Measurements from ENCODE around the gene PAPSS1. TPM values are rescaled to one million over a fixed set of nuclear protein-coding genes. Genes with fewer than 3 reads are reported as not detected.

Gene PAPSS1
- total and polyA plus RNA-seq, 4 experiments from 2014 or later: 23.0 to 38.6 (median 28.7) TPM

DNA sequence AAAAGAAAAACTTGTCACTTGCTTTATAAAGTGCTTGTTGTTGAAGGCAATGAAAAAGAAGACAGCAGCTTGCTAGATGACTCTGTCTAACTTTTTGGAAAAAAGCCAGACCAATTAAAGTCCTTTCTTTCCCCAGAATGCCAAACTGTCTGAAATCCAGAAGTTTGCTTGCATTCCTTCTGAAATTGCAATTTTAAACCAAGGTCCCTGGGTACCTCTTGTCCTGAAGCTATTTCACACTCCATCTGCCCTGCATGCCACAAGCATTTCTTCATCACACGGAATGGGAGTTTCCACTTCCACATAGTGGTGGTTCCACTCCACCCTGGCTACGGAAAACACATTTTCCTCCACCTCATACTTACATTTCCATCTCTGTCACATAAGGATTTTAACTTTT lies 101.0 kb downstream of the PAPSS1 start:
- H3K4me1 ChIP-seq (ENCODE audit: insufficient read depth, low read length): no peaks in the 10 kb centered on the region
- Mint-ChIP-seq H3K9me3 (peaks cover 0 to 11% (median 4%) of the 10 kb centered on the region in 8 donors), H3K27me3 (no peaks in the 10 kb centered on the region), H3K4me1 (peaks cover 0 to 13% (median 3%) of the 10 kb centered on the region in 4 donors), H3K27ac (no peak overlapping the region), H3K4me3 (no peak overlapping the region), H3K36me3 (peaks cover 40 to 78% of the 10 kb centered on the region in 2 donors)
- no peaks in the 10 kb centered on the region for H3K9me3 ChIP-seq (ENCODE audit: control insufficient read depth in 1 of 2, low read length in 2 of 2)
- H3K27me3 ChIP-seq (ENCODE audit: insufficient read depth, low read length): no peaks in the 10 kb centered on the region
- no peak overlapping the region for H3K27ac ChIP-seq (ENCODE audit: low read depth, low read length)
- no peaks in the 10 kb centered on the region for H3K36me3 ChIP-seq (ENCODE audit: insufficient read depth, low read length)
- no peak overlapping the region for H3K4me3 ChIP-seq (ENCODE audit: low read length in 2 of 2)
- DNase-seq: no peak
- POLR2A ChIA-PET (ENCODE audit: partially characterized antibody): no interaction called here
- intact Hi-C loops (cut with micrococcal nuclease): no loop called here
- CTCF ChIA-PET (ENCODE audit: partially characterized antibody): no interaction called here

DNA sequence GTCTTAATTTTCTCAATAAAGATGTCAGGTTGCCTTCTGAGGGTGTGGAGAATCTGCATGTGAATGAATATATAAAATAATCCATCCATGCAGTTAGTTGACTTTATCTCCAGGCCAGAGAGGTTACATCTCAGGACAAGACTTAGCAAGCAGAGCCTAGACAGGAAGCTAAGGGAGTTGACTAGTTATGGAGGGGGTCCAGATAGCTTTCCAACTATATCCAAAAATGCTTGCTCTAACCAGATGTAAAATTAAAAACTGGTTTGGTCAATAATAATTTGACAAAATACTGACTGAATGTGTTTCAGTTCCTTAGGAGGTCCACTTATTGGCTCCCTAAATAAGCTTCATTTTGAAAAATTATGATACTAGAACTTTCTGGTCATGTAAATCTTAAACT lies 101.4 kb downstream of the PAPSS1 start:
- ChIA-PET CTCF (ENCODE audit: partially characterized antibody) (no interaction called here), POLR2A (ENCODE audit: partially characterized antibody) (no interaction called here)
- Mint-ChIP-seq H3K27me3 (no peaks in the 10 kb centered on the region), H3K4me3 (no peak overlapping the region), H3K9me3 (peaks cover 0 to 7% (median under 1%) of the 10 kb centered on the region in 8 donors), H3K27ac (no peak overlapping the region), H3K36me3 (peaks cover 36 to 74% of the 10 kb centered on the region in 2 donors), H3K4me1 (peaks cover 0 to 12% (median 3%) of the 10 kb centered on the region in 4 donors)
- no peaks in the 10 kb centered on the region for H3K9me3 ChIP-seq (ENCODE audit: control insufficient read depth in 1 of 2, low read length in 2 of 2)
- H3K4me3 ChIP-seq (ENCODE audit: low read length in 2 of 2): no peak overlapping the region
- intact Hi-C loops (cut with micrococcal nuclease): no loop called here
- no peaks in the 10 kb centered on the region for H3K36me3 ChIP-seq (ENCODE audit: insufficient read depth, low read length)
- H3K4me1 ChIP-seq (ENCODE audit: insufficient read depth, low read length): no peaks in the 10 kb centered on the region
- H3K27ac ChIP-seq (ENCODE audit: low read depth, low read length): no peak overlapping the region
- DNase-seq: no peak
- H3K27me3 ChIP-seq (ENCODE audit: insufficient read depth, low read length): no peaks in the 10 kb centered on the region

DNA sequence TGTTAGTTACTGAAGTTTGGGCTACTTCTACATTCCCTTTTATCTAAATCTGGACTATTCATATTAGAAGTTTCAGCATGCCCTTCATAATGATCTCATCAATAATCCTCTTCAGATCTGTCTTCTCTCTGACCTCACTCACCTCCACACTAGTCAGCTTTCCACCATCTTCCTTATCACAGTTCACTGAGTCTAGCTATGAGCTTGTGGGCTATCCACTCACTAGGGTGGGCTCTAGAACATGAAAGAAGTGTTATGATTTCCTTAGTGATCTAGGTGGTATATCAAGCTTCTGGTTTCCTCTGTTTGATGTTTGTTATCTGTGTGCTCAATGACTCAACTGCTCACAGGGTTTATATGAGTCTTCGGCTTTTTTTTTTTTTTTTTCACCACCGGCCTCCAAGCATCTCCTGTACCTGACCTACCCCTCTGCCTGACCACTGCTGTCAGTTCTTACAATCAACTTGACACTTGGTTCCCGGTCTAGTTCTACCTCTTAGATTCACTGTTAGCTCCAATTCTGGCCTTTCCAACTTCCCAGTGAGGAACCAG lies 103.1 kb downstream of the PAPSS1 start:
- no peaks in the 10 kb centered on the region for H3K36me3 ChIP-seq (ENCODE audit: insufficient read depth, low read length)
- peaks cover 41 to 70% of the 10 kb centered on the region in 2 donors for H3K36me3 Mint-ChIP-seq
- ChIA-PET POLR2A (ENCODE audit: partially characterized antibody) (no interaction called here), CTCF (ENCODE audit: partially characterized antibody) (interaction anchor here (0.6 kb wide), 1 partner anchor 1035 kb away, joined by 3 read pairs; no protein-coding TSS in a partner anchor)
- H3K4me3 ChIP-seq (ENCODE audit: low read length in 2 of 2): no peak overlapping the region
- H3K9me3 Mint-ChIP-seq: peaks cover 0 to 2% (median 0%) of the 10 kb centered on the region in 8 donors
- no peak for DNase-seq
- peaks cover 0 to 9% (median 3%) of the 10 kb centered on the region in 4 donors for H3K4me1 Mint-ChIP-seq
- no peaks in the 10 kb centered on the region for H3K4me1 ChIP-seq (ENCODE audit: insufficient read depth, low read length)
- H3K4me3 Mint-ChIP-seq: no peak overlapping the region
- H3K27me3 ChIP-seq (ENCODE audit: insufficient read depth, low read length): no peaks in the 10 kb centered on the region
- intact Hi-C loops (cut with micrococcal nuclease): no loop called here
- H3K27ac ChIP-seq (ENCODE audit: low read depth, low read length): no peak overlapping the region
- no peaks in the 10 kb centered on the region for H3K27me3 Mint-ChIP-seq
- H3K27ac Mint-ChIP-seq: no peak overlapping the region
- no peaks in the 10 kb centered on the region for H3K9me3 ChIP-seq (ENCODE audit: control insufficient read depth in 1 of 2, low read length in 2 of 2)

DNA sequence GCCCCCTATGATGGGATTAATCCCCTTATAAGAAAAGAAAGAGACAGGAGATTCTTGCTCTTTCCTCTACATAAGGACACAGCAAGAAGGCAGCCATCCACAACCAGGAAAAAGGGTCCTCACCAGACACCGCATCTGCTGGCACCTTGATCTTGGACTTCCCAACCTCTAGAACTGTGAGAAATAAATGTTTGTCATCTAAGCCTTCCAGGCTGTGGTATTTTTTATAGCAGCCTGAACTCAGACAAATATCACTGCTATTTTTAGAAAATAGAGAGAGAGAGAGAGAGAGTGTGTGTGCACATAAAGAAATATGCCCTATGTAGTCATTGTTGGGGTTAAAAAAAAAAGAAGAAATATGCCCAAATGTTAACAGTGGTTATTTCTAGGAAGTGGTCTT lies 104.2 kb downstream of the PAPSS1 start:
- peaks cover 0 to 6% (median 2%) of the 10 kb centered on the region in 4 donors for H3K4me1 Mint-ChIP-seq
- intact Hi-C loops (cut with micrococcal nuclease): no loop called here
- DNase-seq: no peak

DNA sequence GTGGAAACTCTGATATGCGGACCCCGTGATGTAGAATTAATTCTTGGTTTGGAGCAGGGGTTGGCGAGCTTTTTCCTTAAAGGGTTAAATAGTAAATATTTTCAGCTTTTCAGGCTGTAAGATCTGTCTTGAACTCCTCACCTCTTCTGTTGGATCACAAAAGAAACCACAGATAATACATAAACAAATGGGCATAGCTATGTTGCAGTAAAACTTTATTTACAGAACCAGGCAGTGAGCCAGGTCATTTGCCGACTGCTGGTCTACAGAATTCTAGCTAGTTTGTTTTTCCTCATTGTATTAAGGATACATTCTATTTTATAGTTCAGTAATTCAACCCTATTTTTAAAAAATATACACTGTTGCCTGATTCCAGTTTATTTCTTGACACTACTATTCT lies 116.6 kb downstream of the PAPSS1 start:
- H3K27ac Mint-ChIP-seq: no peak overlapping the region

More for the DNA sequence above, 104.2 kb downstream of the PAPSS1 start:
- Mint-ChIP-seq H3K27me3 (no peaks in the 10 kb centered on the region), H3K27ac (no peak overlapping the region), H3K9me3 (peaks cover 0 to 2% (median 0%) of the 10 kb centered on the region in 8 donors), H3K36me3 (peaks cover 43 to 69% of the 10 kb centered on the region in 2 donors), H3K4me3 (no peak overlapping the region)
- Histone ChIP-seq H3K4me1 (ENCODE audit: insufficient read depth, low read length) (no peaks in the 10 kb centered on the region), H3K9me3 (ENCODE audit: control insufficient read depth in 1 of 2, low read length in 2 of 2) (no peaks in the 10 kb centered on the region), H3K4me3 (ENCODE audit: low read length in 2 of 2) (no peak overlapping the region), H3K27ac (ENCODE audit: low read depth, low read length) (no peak overlapping the region), H3K27me3 (ENCODE audit: insufficient read depth, low read length) (no peaks in the 10 kb centered on the region), H3K36me3 (ENCODE audit: insufficient read depth, low read length) (no peaks in the 10 kb centered on the region)
- POLR2A ChIA-PET (ENCODE audit: partially characterized antibody): no interaction called here
- CTCF ChIA-PET (ENCODE audit: partially characterized antibody): no interaction called here

DNA sequence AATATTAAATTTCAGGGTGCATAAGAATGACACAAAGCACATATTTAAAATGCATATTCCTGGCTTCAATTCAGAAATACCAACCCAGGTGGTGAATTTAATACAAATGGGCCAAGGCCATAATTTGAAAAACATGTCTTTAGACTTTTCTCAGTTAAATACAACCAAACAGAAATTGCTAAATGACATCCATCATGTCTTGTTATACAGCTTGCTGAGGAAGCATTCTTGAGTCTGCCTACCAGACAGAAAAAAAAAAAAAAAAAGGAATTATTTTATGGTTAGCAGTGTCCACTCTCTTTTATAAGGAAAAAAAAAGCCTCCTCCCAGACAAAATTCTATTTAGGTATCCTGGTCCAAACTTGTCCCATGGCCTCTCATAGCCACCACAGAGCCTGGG lies 119.1 kb downstream of the PAPSS1 start:
- CTCF ChIA-PET (ENCODE audit: partially characterized antibody): no interaction called here
- Histone ChIP-seq H3K9me3 (ENCODE audit: control insufficient read depth in 1 of 2, low read length in 2 of 2) (no peaks in the 10 kb centered on the region), H3K4me3 (ENCODE audit: low read length in 2 of 2) (no peak overlapping the region), H3K27me3 (ENCODE audit: insufficient read depth, low read length) (no peaks in the 10 kb centered on the region), H3K4me1 (ENCODE audit: insufficient read depth, low read length) (no peaks in the 10 kb centered on the region), H3K27ac (ENCODE audit: low read depth, low read length) (no peak overlapping the region), H3K36me3 (ENCODE audit: insufficient read depth, low read length) (no peaks in the 10 kb centered on the region)
- Mint-ChIP-seq H3K9me3 (peaks cover 0 to 3% (median 0%) of the 10 kb centered on the region in 8 donors), H3K36me3 (no peaks in the 10 kb centered on the region), H3K4me3 (no peak overlapping the region), H3K4me1 (no peaks in the 10 kb centered on the region), H3K27me3 (peaks cover 0 to 1% of the 10 kb centered on the region in 2 donors), H3K27ac (no peak overlapping the region)
- POLR2A ChIA-PET (ENCODE audit: partially characterized antibody): no interaction called here
- no peak for DNase-seq
- intact Hi-C loops (cut with micrococcal nuclease): no loop called here

More for the DNA sequence above, 116.6 kb downstream of the PAPSS1 start:
- H3K9me3 Mint-ChIP-seq: no peaks in the 10 kb centered on the region
- Histone ChIP-seq H3K4me3 (ENCODE audit: low read length in 2 of 2) (no peak overlapping the region), H3K9me3 (ENCODE audit: control insufficient read depth in 1 of 2, low read length in 2 of 2) (no peaks in the 10 kb centered on the region), H3K27ac (ENCODE audit: low read depth, low read length) (no peak overlapping the region), H3K4me1 (ENCODE audit: insufficient read depth, low read length) (no peaks in the 10 kb centered on the region), H3K36me3 (ENCODE audit: insufficient read depth, low read length) (no peaks in the 10 kb centered on the region), H3K27me3 (ENCODE audit: insufficient read depth, low read length) (no peaks in the 10 kb centered on the region)
- intact Hi-C loops (cut with micrococcal nuclease): no loop called here
- H3K4me3 Mint-ChIP-seq: no peak overlapping the region
- CTCF ChIA-PET (ENCODE audit: partially characterized antibody): no interaction called here
- H3K4me1 Mint-ChIP-seq: no peaks in the 10 kb centered on the region
- POLR2A ChIA-PET (ENCODE audit: partially characterized antibody): no interaction called here
- no peak for DNase-seq
- no peaks in the 10 kb centered on the region for H3K36me3 Mint-ChIP-seq
- no peaks in the 10 kb centered on the region for H3K27me3 Mint-ChIP-seq

DNA sequence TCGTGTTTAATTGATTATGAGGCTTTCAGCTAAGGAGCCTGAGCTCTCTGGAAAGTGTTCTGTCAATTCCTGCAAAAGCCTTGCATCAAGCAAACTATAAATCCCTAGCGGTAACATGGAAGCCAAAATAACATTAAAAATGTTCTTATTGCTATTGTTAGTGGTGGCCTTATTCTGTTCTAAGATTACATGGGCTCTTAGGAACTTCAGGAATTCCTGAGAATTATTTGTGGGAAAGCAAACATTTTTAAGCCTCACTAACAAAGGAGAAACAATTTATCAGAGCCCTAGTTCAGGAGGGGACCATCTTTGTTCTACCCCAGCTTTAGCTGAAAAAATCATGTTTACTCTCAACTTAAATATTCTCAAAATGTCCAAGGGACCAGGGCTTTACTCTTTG lies 119.6 kb downstream of the PAPSS1 start:
- Mint-ChIP-seq H3K9me3 (peaks cover 0 to 3% (median 0%) of the 10 kb centered on the region in 8 donors), H3K4me1 (no peaks in the 10 kb centered on the region), H3K36me3 (no peaks in the 10 kb centered on the region), H3K27me3 (peaks cover 0 to 1% of the 10 kb centered on the region in 2 donors), H3K4me3 (no peak overlapping the region), H3K27ac (no peak overlapping the region)
- H3K36me3 ChIP-seq (ENCODE audit: insufficient read depth, low read length): no peaks in the 10 kb centered on the region
- H3K27ac ChIP-seq (ENCODE audit: low read depth, low read length): no peak overlapping the region
- no peak overlapping the region for H3K4me3 ChIP-seq (ENCODE audit: low read length in 2 of 2)
- ChIA-PET POLR2A (ENCODE audit: partially characterized antibody) (no interaction called here), CTCF (ENCODE audit: partially characterized antibody) (no interaction called here)
- no peaks in the 10 kb centered on the region for H3K27me3 ChIP-seq (ENCODE audit: insufficient read depth, low read length)
- no peaks in the 10 kb centered on the region for H3K4me1 ChIP-seq (ENCODE audit: insufficient read depth, low read length)
- intact Hi-C loops (cut with micrococcal nuclease): no loop called here
- H3K9me3 ChIP-seq (ENCODE audit: control insufficient read depth in 1 of 2, low read length in 2 of 2): no peaks in the 10 kb centered on the region
- no peak for DNase-seq

Data from CD4-positive, alpha-beta memory T cell (primary cell).